GM23338 (cell line): ENCODE data around the gene GPR63. TPM values are rescaled to one million over a fixed set of nuclear protein-coding genes. Genes with fewer than 3 reads are reported as not detected.

ENCODE experiments used
- ATAC-seq: fragments of 200-7000 bp; cut with Tn5 transposase; 3 replicates; pipeline ENCODE4 v1.9.1; 2020
- DNase-seq: peaks from one replicate; pipeline ENCODE4 v3.0.0-alpha.2; 2015; ENCODE audit warnings: low spot score
- H2AFZ ChIP-seq: fragments of 200-600 bp; sonication (generic); 2 replicates; pipeline ENCODE4 v1.8.0; 2016; ENCODE audit warnings: antibody characterized with exemption, mild to moderate bottlenecking, moderate library complexity
- H3F3A ChIP-seq: fragments of 200-600 bp; sonication (generic); replicated peaks from 2 replicates; pipeline ENCODE4 v1.8.0; 2017; ENCODE audit warnings: antibody characterized with exemption, mixed run types, low read depth
- H3K27ac ChIP-seq: fragments of 200-600 bp; sonication (generic); 2 replicates; pipeline ENCODE4 v1.6.1; 2016; ENCODE audit warnings: low read depth
- H3K27me3 ChIP-seq: fragments of 200-600 bp; sonication (generic); 2 replicates; pipeline ENCODE4 v1.8.0; 2016; ENCODE audit warnings: mild to moderate bottlenecking, mixed run types, moderate library complexity; ENCODE audit not compliant: insufficient read depth
- H3K36me3 ChIP-seq: fragments of 200-600 bp; sonication (generic); 2 replicates; pipeline ENCODE4 v1.8.0; 2016; ENCODE audit warnings: mild to moderate bottlenecking; ENCODE audit not compliant: insufficient read depth
- H3K4me1 ChIP-seq: fragments of 200-600 bp; sonication (generic); 2 replicates; pipeline ENCODE4 v1.8.0; 2016; ENCODE audit warnings: mild to moderate bottlenecking, moderate library complexity; ENCODE audit not compliant: insufficient read depth
- H3K4me2 ChIP-seq: fragments of 200-600 bp; sonication (generic); 2 replicates; pipeline ENCODE4 v1.7.1; 2017; ENCODE audit warnings: mixed run types
- H3K4me3 ChIP-seq: fragments of 200-600 bp; sonication (generic); 2 replicates; pipeline ENCODE4 v1.6.1; 2016; ENCODE audit warnings: mixed run types
- H3K79me2 ChIP-seq: fragments of 200-600 bp; sonication (generic); replicated peaks from 2 replicates; pipeline ENCODE4 v1.8.0; 2017; ENCODE audit warnings: mild to moderate bottlenecking; ENCODE audit not compliant: insufficient read depth
- H3K9me2 ChIP-seq: fragments of 200-600 bp; sonication (generic); 2 replicates; pipeline ENCODE4 v1.8.0; 2017; ENCODE audit not compliant: insufficient read depth
- H4K20me1 ChIP-seq: fragments of 200-600 bp; sonication (generic); replicated peaks from 2 replicates; pipeline ENCODE4 v1.8.0; 2017; ENCODE audit warnings: mild to moderate bottlenecking; ENCODE audit not compliant: insufficient read depth
- H3K27ac Mint-ChIP-seq: 2 replicates; pipeline ENCODE4 v1.8.0; 2020; ENCODE audit warnings: inconsistent platforms, mild to moderate bottlenecking, moderate library complexity, mixed read lengths
- H3K27me3 Mint-ChIP-seq: 3 replicates; pipeline ENCODE4 v1.8.0; 2022; ENCODE audit warnings: low read depth, mild to moderate bottlenecking, moderate library complexity, mixed read lengths, inconsistent platforms; ENCODE audit not compliant: insufficient read depth, poor library complexity
- H3K36me3 Mint-ChIP-seq: 3 replicates; pipeline ENCODE4 v1.8.0; 2021; ENCODE audit warnings: low read depth, mild to moderate bottlenecking, inconsistent platforms, moderate library complexity, mixed read lengths
- H3K4me1 Mint-ChIP-seq: 3 replicates; pipeline ENCODE4 v1.8.0; 2020; ENCODE audit warnings: mild to moderate bottlenecking, inconsistent platforms, mixed read lengths
- H3K4me3 Mint-ChIP-seq: 3 replicates; pipeline ENCODE4 v1.8.0; 2021; ENCODE audit warnings: moderate library complexity, mild to moderate bottlenecking, inconsistent platforms, mixed read lengths
- H3K9me3 Mint-ChIP-seq: 3 replicates; pipeline ENCODE4 v1.8.0; 2020; ENCODE audit warnings: moderate library complexity, mild to moderate bottlenecking, inconsistent platforms, mixed read lengths
- CTCF ChIP-seq, 2 experiments: fragments of 200-600 bp in 1 of 2; sonication (generic) in 1 of 2; conservative IDR thresholded peaks; 2 replicates each; pipeline versions ENCODE4 v1.5.1 to v1.6.1; 2016 to 2017; ENCODE audit warnings: antibody characterized with exemption in 2 of 2, low read depth in 2 of 2, mild to moderate bottlenecking in 2 of 2, moderate library complexity in 1 of 2
- ETS1 ChIP-seq: IDR thresholded peaks from 2 replicates; pipeline ENCODE4 v1.6.1; 2016; ENCODE audit warnings: antibody characterized with exemption
- EZH2phosphoT487 ChIP-seq: fragments of 200-600 bp; sonication (generic); IDR thresholded peaks from one replicate; pipeline ENCODE4 v1.8.1; 2018; ENCODE audit warnings: antibody characterized with exemption; ENCODE audit not compliant: unreplicated experiment
- POLR2AphosphoS5 ChIP-seq: IDR thresholded peaks from 2 replicates; pipeline ENCODE4 v1.6.1; 2016; ENCODE audit warnings: antibody characterized with exemption, low read depth
- REST ChIP-seq: IDR thresholded peaks from one replicate; pipeline ENCODE4 v1.6.1; 2018; ENCODE audit warnings: antibody characterized with exemption; ENCODE audit not compliant: unreplicated experiment
- ZNF462 ChIP-seq: fragments of 250-450 bp; sonication (Bioruptor Pico); IDR thresholded peaks from 2 replicates; pipeline ENCODE4 v1.5.0; 2020; ENCODE audit warnings: mild to moderate bottlenecking, moderate library complexity
- polyA plus RNA-seq: library from polyadenylated mRNA; unstranded; fragments of >200 nt; fragmentation: Nextera tagmentation; extraction: Ambion mirVana; gene quantifications from 2 replicates; pipeline ENCODE4 v1.2.1, GENCODE V29; 2016
- total RNA-seq: library from RNA; depleted of rRNA; stranded (reverse); fragments of >200 nt; shearing (Covaris generic); gene quantifications from 2 replicates; pipeline ENCODE4 v1.2.3, GENCODE V29; 2014

The GPR63 gene
- total and polyA plus RNA-seq, 2 experiments from 2014 or later: 5.4 to 19.3 TPM

- Histone ChIP-seq H3K27me3 (no peaks in the 10 kb centered on the region), H3K79me2 (no peaks in the 10 kb centered on the region), H4K20me1 (no peaks in the 10 kb centered on the region), H3K36me3 (no peaks in the 10 kb centered on the region), H3K4me2 (no peak overlapping the region), H3F3A (no peaks in the 10 kb centered on the region), H2AFZ (no peak overlapping the region), H3K9me2 (0 out of 2 replicates have a peak, but pooled peaks cover 4% of the 10 kb centered on the region), H3K4me3 (no peak overlapping the region), H3K4me1 (no peaks in the 10 kb centered on the region), H3K27ac (no peak overlapping the region)
- no peak for ATAC-seq
- Mint-ChIP-seq H3K36me3 (no peaks in the 10 kb centered on the region), H3K4me1 (no peaks in the 10 kb centered on the region), H3K9me3 (no peaks in the 10 kb centered on the region), H3K4me3 (no peak overlapping the region), H3K27ac (no peak overlapping the region), H3K27me3 (no peaks in the 10 kb centered on the region)
- no peak for TF ChIP-seq POLR2AphosphoS5
- no peak for TF ChIP-seq ZNF462 (CRISPR knock-in tag)
- no peak for TF ChIP-seq REST
- TF ChIP-seq ETS1: no peak
- TF ChIP-seq EZH2phosphoT487: no peak
- TF ChIP-seq CTCF (conservative IDR thresholded peaks at IDR 0.05; ENCODE audit: low read depth in 2 of 2): no peak
- no peak for DNase-seq
Measured at GRCh38 chr6:96781557-96781956, 55.7 kb downstream of the GPR63 start.
